ENCODE results near the gene RRAD. TPM values are rescaled to one million over a fixed set of nuclear protein-coding genes. Genes with fewer than 3 reads are reported as not detected.
"Not testable (repeated sequence)": the region's sequence is repeated elsewhere in the genome, so short reads cannot be mapped to it uniquely, and the experiment has no call there.

Gene RRAD
- total and polyA plus RNA-seq, 2 experiments from 2014 or later, result 0.22 to 0.70 TPM

- Histone ChIP-seq H2AFZ (no peak overlapping the region), H3K79me2 (ENCODE audit: insufficient read depth) (peaks cover 47% of the 10 kb centered on the region), H3K9me3 (ENCODE audit: low read depth) (no peaks in the 10 kb centered on the region), H3K36me3 (ENCODE audit: low read depth) (peaks cover 7% of the 10 kb centered on the region; the same call in 1 of the 2 replicates), H4K20me1 (ENCODE audit: insufficient read depth) (no peaks in the 10 kb centered on the region; the same call in 1 of the 2 replicates), H3F3A (ENCODE audit: insufficient read depth) (no peaks in the 10 kb centered on the region), H3K4me3 (no peak overlapping the region), H3K9ac (no peak overlapping the region), H3K9me2 (ENCODE audit: insufficient read depth) (no peaks in the 10 kb centered on the region), H3K4me1 (ENCODE audit: insufficient read depth) (peaks cover 11% of the 10 kb centered on the region; the same call in 1 of the 2 replicates), H3K27me3 (replicated peaks; ENCODE audit: insufficient read depth) (no peaks in the 10 kb centered on the region), H3K4me2 (ENCODE audit: unreplicated experiment) (no peak overlapping the region), H3K27ac (no peak overlapping the region)
- DNase-seq, result no peak
- no peak for TF ChIP-seq EZH2 (IDR thresholded peaks at IDR 0.05; ENCODE audit: insufficient read depth, poor library complexity, severe bottlenecking)
- WGBS, 2 experiments (ENCODE audit: low coverage in 1 of 2, low lambda C conversion rate in 2 of 2, missing lambda C conversion rate in 2 of 2), result 92 to 99% methylated on average over 10 of the region's 10 CpGs
- in situ Hi-C loops (cut with MboI), result no loop called here
These were observed 12.5 kb upstream of the RRAD start for GRCh38 chr16:66937725-66938337.

- Histone ChIP-seq H3K36me3 (ENCODE audit: low read depth) (peaks cover 6% of the 10 kb centered on the region; the same call in 1 of the 2 replicates), H3K4me2 (ENCODE audit: unreplicated experiment) (no peak overlapping the region), H3K9ac (no peak overlapping the region), H3K4me1 (ENCODE audit: insufficient read depth) (peaks cover 14% of the 10 kb centered on the region; the same call in 1 of the 2 replicates), H3K9me3 (ENCODE audit: low read depth) (no peaks in the 10 kb centered on the region), H3K79me2 (ENCODE audit: insufficient read depth) (peaks cover 48% of the 10 kb centered on the region), H3F3A (ENCODE audit: insufficient read depth) (no peaks in the 10 kb centered on the region), H3K27ac (no peak overlapping the region), H3K9me2 (ENCODE audit: insufficient read depth) (no peaks in the 10 kb centered on the region), H3K27me3 (replicated peaks; ENCODE audit: insufficient read depth) (no peaks in the 10 kb centered on the region), H4K20me1 (ENCODE audit: insufficient read depth) (no peaks in the 10 kb centered on the region; the same call in 1 of the 2 replicates), H3K4me3 (no peak overlapping the region), H2AFZ (no peak overlapping the region)
- in situ Hi-C loops (cut with MboI), result no loop called here
- no peak for DNase-seq
- WGBS, 2 experiments (ENCODE audit: low coverage in 1 of 2, low lambda C conversion rate in 2 of 2, missing lambda C conversion rate in 2 of 2), result 89 to 93% methylated on average over 4 of the region's 4 CpGs
- TF ChIP-seq EZH2 (IDR thresholded peaks at IDR 0.05; ENCODE audit: insufficient read depth, poor library complexity, severe bottlenecking) (no peak), EZH2phosphoT487 (IDR thresholded peaks at IDR 0.05; ENCODE audit: insufficient read depth, low read depth) (no peak)
These were observed 11.7 kb upstream of the RRAD start for GRCh38 chr16:66936889-66937554.

GRCh38 chr16:66936462-66936861 is 11.1 kb upstream of the RRAD start:
- Histone ChIP-seq H3K9me2 (ENCODE audit: insufficient read depth) (no peaks in the 10 kb centered on the region), H3K27me3 (replicated peaks; ENCODE audit: insufficient read depth) (no peaks in the 10 kb centered on the region), H3K4me3 (peak overlapping the region; percentile 84), H3K4me1 (ENCODE audit: insufficient read depth) (peaks cover 14% of the 10 kb centered on the region; the same call in 1 of the 2 replicates), H3K36me3 (ENCODE audit: low read depth) (peaks cover 3% of the 10 kb centered on the region; the same call in 1 of the 2 replicates), H3K9me3 (ENCODE audit: low read depth) (no peaks in the 10 kb centered on the region), H3K9ac (no peak overlapping the region), H3K27ac (no peak overlapping the region), H4K20me1 (ENCODE audit: insufficient read depth) (no peaks in the 10 kb centered on the region; the same call in 1 of the 2 replicates), H3K4me2 (ENCODE audit: unreplicated experiment) (no peak overlapping the region), H3K79me2 (ENCODE audit: insufficient read depth) (peaks cover 48% of the 10 kb centered on the region), H3F3A (ENCODE audit: insufficient read depth) (no peaks in the 10 kb centered on the region), H2AFZ (no peak overlapping the region)
- TF ChIP-seq EZH2 (IDR thresholded peaks at IDR 0.05; ENCODE audit: insufficient read depth, poor library complexity, severe bottlenecking) (no peak), EZH2phosphoT487 (IDR thresholded peaks at IDR 0.05; ENCODE audit: insufficient read depth, low read depth) (no peak)
- in situ Hi-C loops (cut with MboI), result no loop called here
- no peak for DNase-seq
- 86 to 93% methylated on average over 6 of the region's 6 CpGs for WGBS, 2 experiments (ENCODE audit: low coverage in 1 of 2, low lambda C conversion rate in 2 of 2, missing lambda C conversion rate in 2 of 2)

DNA sequence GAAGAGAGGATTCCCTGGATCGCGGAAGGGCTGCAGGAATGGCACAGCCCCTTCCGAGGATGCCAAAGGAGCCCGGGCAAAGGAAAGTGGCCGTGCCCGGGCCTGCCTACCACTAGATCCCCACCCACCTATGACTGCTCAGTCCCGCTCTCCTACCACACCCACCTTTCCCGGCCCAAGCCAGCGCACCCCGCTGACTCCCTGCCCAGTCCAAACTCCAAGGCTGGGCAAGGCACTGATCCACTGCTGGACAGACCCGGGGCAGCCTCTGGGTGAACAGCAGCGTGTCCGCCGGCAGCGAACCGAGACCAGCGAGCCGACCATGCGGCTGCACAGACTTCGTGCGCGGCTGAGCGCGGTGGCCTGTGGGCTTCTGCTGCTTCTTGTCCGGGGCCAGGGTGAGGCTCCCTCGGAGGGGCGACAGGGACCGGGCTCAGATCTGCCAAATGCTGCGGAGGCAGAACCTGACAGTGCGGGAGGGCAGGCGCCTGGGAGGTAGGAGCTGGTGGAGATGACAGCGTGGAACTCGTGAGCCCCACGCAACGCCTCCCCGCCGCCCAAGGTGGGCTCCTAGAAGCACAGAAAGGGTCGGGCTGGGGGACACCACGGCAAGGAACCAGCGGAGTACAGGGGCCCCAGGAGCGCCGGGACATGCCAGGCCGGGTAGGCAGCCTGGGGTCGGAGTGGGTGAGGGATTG is 10.1 kb upstream of the RRAD start, which contains the start of gene CES2:
CES2 (plus strand) TSS at position 203 of the 698 bp plus-strand sequence; CDS start at position 323, 120 bp downstream.
- Histone ChIP-seq H3F3A (ENCODE audit: insufficient read depth) (no peaks in the 10 kb centered on the region), H2AFZ (peak within 1 kb of the TSS; percentile 69), H3K4me3 (peak within 1 kb of the TSS; percentile 84), H3K9me3 (ENCODE audit: low read depth) (no peaks in the 10 kb centered on the region), H3K27ac (peak within 1 kb of the TSS; percentile 59), H3K4me2 (ENCODE audit: unreplicated experiment) (peak within 1 kb of the TSS; percentile 99), H3K36me3 (ENCODE audit: low read depth) (peaks cover 3% of the 10 kb centered on the region; the same call in 1 of the 2 replicates), H4K20me1 (ENCODE audit: insufficient read depth) (no peaks in the 10 kb centered on the region; the same call in 1 of the 2 replicates), H3K27me3 (replicated peaks; ENCODE audit: insufficient read depth) (no peaks in the 10 kb centered on the region), H3K9ac (peak within 1 kb of the TSS; percentile 90), H3K79me2 (ENCODE audit: insufficient read depth) (peaks cover 48% of the 10 kb centered on the region), H3K4me1 (ENCODE audit: insufficient read depth) (peaks cover 14% of the 10 kb centered on the region; the same call in 1 of the 2 replicates), H3K9me2 (ENCODE audit: insufficient read depth) (no peaks in the 10 kb centered on the region)
- in situ Hi-C loops (cut with MboI), result no loop called here
- no peak for TF ChIP-seq EZH2phosphoT487 (IDR thresholded peaks at IDR 0.05; ENCODE audit: insufficient read depth, low read depth)
- TF ChIP-seq EZH2 (IDR thresholded peaks at IDR 0.05; ENCODE audit: insufficient read depth, poor library complexity, severe bottlenecking), result no peak
- DNase-seq, result peak; percentile 86
- 11 to 12% methylated on average over 44 of the region's 44 CpGs for WGBS, 2 experiments (ENCODE audit: low coverage in 1 of 2, low lambda C conversion rate in 2 of 2, missing lambda C conversion rate in 2 of 2)

- Histone ChIP-seq H3K79me2 (ENCODE audit: insufficient read depth) (peaks cover 48% of the 10 kb centered on the region), H3K9ac (peak overlapping the region; percentile 90), H2AFZ (peak overlapping the region; percentile 69), H3K4me1 (ENCODE audit: insufficient read depth) (peaks cover 14% of the 10 kb centered on the region; the same call in 1 of the 2 replicates), H3K27ac (peak overlapping the region; percentile 59), H3K4me3 (peak overlapping the region; percentile 84), H3K4me2 (ENCODE audit: unreplicated experiment) (peak overlapping the region; percentile 99)
- H3K36me3 ChIP-seq (ENCODE audit: low read depth); H3K9me3 ChIP-seq (ENCODE audit: low read depth); DNase-seq; H3K9me2 ChIP-seq (ENCODE audit: insufficient read depth); H3F3A ChIP-seq (ENCODE audit: insufficient read depth); H3K27me3 ChIP-seq (replicated peaks; ENCODE audit: insufficient read depth); in situ Hi-C loops (cut with MboI); H4K20me1 ChIP-seq (ENCODE audit: insufficient read depth): not testable (repeated sequence)
- WGBS, 2 experiments (ENCODE audit: low coverage in 1 of 2, low lambda C conversion rate in 2 of 2, missing lambda C conversion rate in 2 of 2), result 1 to 2% methylated on average over 23 to 24 of the region's 24 CpGs
These were observed 9.5 kb upstream of the RRAD start for GRCh38 chr16:66934839-66935313.
